HepG2 (cell line): ENCODE results near the gene SNAI3. TPM values are rescaled to one million over a fixed set of nuclear protein-coding genes. Genes with fewer than 3 reads are reported as not detected.

ENCODE experiments used
- EHMT2 ChIP-seq: fragments of 200-600 bp; sonication (generic); IDR thresholded peaks from 2 replicates; pipeline ENCODE4 v1.7.0; 2017; ENCODE audit warnings: antibody characterized with exemption, low read depth, low read length, borderline replicate concordance
- ETV6 ChIP-seq: sonication (generic); formaldehyde crosslinking; conservative IDR thresholded peaks from 2 replicates; pipeline ENCODE4 v1.4.0; 2020; ENCODE audit warnings: missing genetic modification reagents
- HNRNPL ChIP-seq: fragments of 200-400 bp; formaldehyde crosslinking; IDR thresholded peaks from 2 replicates; pipeline ENCODE4 v1.6.1; 2017; ENCODE audit warnings: mild to moderate bottlenecking, low read depth, low read length
- KMT2A ChIP-seq: sonication (generic); formaldehyde crosslinking; IDR thresholded peaks from 2 replicates; pipeline ENCODE4 v1.4.0; 2020; ENCODE audit warnings: missing genetic modification reagents
- MXD3 ChIP-seq: IDR thresholded peaks from 2 replicates; pipeline ENCODE4 v1.6.1; 2016; ENCODE audit warnings: mild to moderate bottlenecking, missing biosample characterization, missing genetic modification reagents
- MXI1 ChIP-seq: IDR thresholded peaks from 3 replicates; pipeline ENCODE4 v1.6.1; 2012; ENCODE audit warnings: low read depth, low read length, inconsistent platforms, borderline replicate concordance
- PRMT3 ChIP-seq: sonication (generic); formaldehyde crosslinking; IDR thresholded peaks from 2 replicates; pipeline ENCODE4 v1.8.1; 2022; ENCODE audit warnings: low read depth, mild to moderate bottlenecking, moderate library complexity, missing genetic modification reagents, borderline replicate concordance
- SALL2 ChIP-seq: sonication (generic); formaldehyde crosslinking; IDR thresholded peaks from 2 replicates; pipeline ENCODE4 v1.8.1; 2023; ENCODE audit warnings: mild to moderate bottlenecking, missing genetic modification reagents, inconsistent platforms
- SOX13 ChIP-seq, 3 experiments: fragments of 450-650 bp in 1 of 3; sonication (generic) in 1 of 3; formaldehyde crosslinking in 1 of 3; IDR thresholded peaks in 2 of 3; conservative IDR thresholded peaks in 1 of 3; 2 replicates each; pipeline versions ENCODE4 v1.5.0 to v1.6.1; 2016 to 2020; ENCODE audit warnings: antibody characterized with exemption in 1 of 3, mild to moderate bottlenecking in 1 of 3, missing compliant biosample characterization in 1 of 3, missing genetic modification reagents in 1 of 3, moderate library complexity in 1 of 3
- SP4 ChIP-seq: sonication (generic); formaldehyde crosslinking; IDR thresholded peaks from 2 replicates; pipeline ENCODE4 v1.8.1; 2023; ENCODE audit warnings: mild to moderate bottlenecking, missing genetic modification reagents
- SRSF4 ChIP-seq: fragments of 200-400 bp; formaldehyde crosslinking; IDR thresholded peaks from one replicate; pipeline ENCODE4 v1.6.1; 2018; ENCODE audit warnings: mild to moderate bottlenecking, low read depth, low read length, moderate library complexity; ENCODE audit not compliant: poor library complexity, severe bottlenecking
- TFDP2 ChIP-seq: sonication (generic); formaldehyde crosslinking; IDR thresholded peaks from 2 replicates; pipeline ENCODE4 v1.4.0; 2020; ENCODE audit warnings: missing genetic modification reagents
- YEATS4 ChIP-seq: sonication (generic); formaldehyde crosslinking; IDR thresholded peaks from 2 replicates; pipeline ENCODE4 v1.4.0; 2020; ENCODE audit warnings: missing genetic modification reagents, borderline replicate concordance
- ZNF263 ChIP-seq: sonication (generic); formaldehyde crosslinking; IDR thresholded peaks from 2 replicates; pipeline ENCODE4 v1.4.0; 2020; ENCODE audit warnings: missing genetic modification reagents
- ZNF572 ChIP-seq: sonication (generic); formaldehyde crosslinking; IDR thresholded peaks from 2 replicates; pipeline ENCODE4 v1.5.1; 2020; ENCODE audit warnings: mild to moderate bottlenecking, missing genetic modification reagents
- ZNF761 ChIP-seq: sonication (generic); formaldehyde crosslinking; conservative IDR thresholded peaks from 2 replicates; pipeline ENCODE4 v1.4.0; 2020; ENCODE audit warnings: mild to moderate bottlenecking, missing genetic modification reagents
- ZNF777 ChIP-seq: sonication (generic); formaldehyde crosslinking; IDR thresholded peaks from 2 replicates; pipeline ENCODE4 v1.4.0; 2020; ENCODE audit warnings: missing genetic modification reagents
- ZNF883 ChIP-seq: sonication (generic); formaldehyde crosslinking; IDR thresholded peaks from 2 replicates; pipeline ENCODE4 v1.5.1; 2020; ENCODE audit warnings: mild to moderate bottlenecking, missing genetic modification reagents; ENCODE audit errors: not compliant biosample characterization
- ZXDC ChIP-seq: sonication (generic); formaldehyde crosslinking; IDR thresholded peaks from 2 replicates; pipeline ENCODE4 v1.5.0; 2020; ENCODE audit warnings: mild to moderate bottlenecking, missing genetic modification reagents
- polyA plus RNA-seq, 8 experiments: library from polyadenylated mRNA; depleted of rRNA in 3 of 8; stranded (reverse) in 7 of 8; unstranded in 1 of 8; fragments of >200 nt; fragmentation: Illumina TruSeq in 4 of 8; extraction: Trizol in 4 of 8; gene quantifications; 2 replicates each; pipeline versions ENCODE4 v1.2.1 to v1.2.3, GENCODE V29; 2011 to 2016; ENCODE audit warnings: low read depth in 4 of 8, missing spikeins in 1 of 8, mixed read lengths in 1 of 8; ENCODE audit not compliant: insufficient read depth in 1 of 8
- total RNA-seq, 5 experiments: library from RNA; depleted of rRNA; stranded (reverse); fragments of >200 nt; fragmentation: Illumina TruSeq; extraction: Trizol; gene quantifications; 2 replicates each; pipeline ENCODE4 v1.2.3, GENCODE V29; 2016; ENCODE audit warnings: low read depth in 1 of 5
- TF ChIP-seq, protein P1 (sequence below): sonication (generic); formaldehyde crosslinking; IDR thresholded peaks from 2 replicates; pipeline ENCODE4 v1.5.0; 2020; ENCODE audit warnings: mild to moderate bottlenecking, missing genetic modification reagents, borderline replicate concordance
- TF ChIP-seq, protein P2 (sequence below): IDR thresholded peaks from 2 replicates; pipeline ENCODE4 v1.6.1; 2018; ENCODE audit warnings: missing genetic modification reagents, mild to moderate bottlenecking, missing compliant biosample characterization

Gene SNAI3
- total and polyA plus RNA-seq, 2 of the 13 experiments (the other 11 are each of a cell fraction or from before 2014, with no cell fraction given), result 0.09 to 0.18 TPM

- TF ChIP-seq ETV6 (CRISPR knock-in tag) (no peak), ZXDC (CRISPR knock-in tag) (0 out of 2 replicates have a peak, but pooled peaks have one; percentile 7), ZNF777 (CRISPR knock-in tag) (no peak), SALL2 (CRISPR knock-in tag) (0 out of 2 replicates have a peak, but pooled peaks have one; percentile 26), PRMT3 (CRISPR knock-in tag) (peak; percentile 5; the same call in 1 of the 2 replicates), TFDP2 (peak; percentile 32; the same call in 1 of the 2 replicates), SOX13 (IDR thresholded peaks at IDR 0.05) (no peak), SOX13 (CRISPR knock-in tag; conservative IDR thresholded peaks at IDR 0.05 in 1 of 2, IDR thresholded peaks at IDR 0.05 in 1 of 2) (peak in 1 of 2 experiments; percentile 5; a peak in 1 of 4 replicates), KMT2A (CRISPR knock-in tag) (0 out of 2 replicates have a peak, but pooled peaks have one; percentile 50), ZNF883 (CRISPR knock-in tag) (peak; percentile 49), YEATS4 (CRISPR knock-in tag) (peak; percentile 26; the same call in 1 of the 2 replicates), ZNF263 (0 out of 2 replicates have a peak, but pooled peaks have one; percentile 29), MXI1 (0 out of 3 replicates have a peak, but pooled peaks have one; percentile 15), HNRNPL (peak; percentile 78), EHMT2 (no peak), SRSF4 (no peak), MXD3 (peak; percentile 52; the same call in 1 of the 2 replicates), ZNF572 (CRISPR knock-in tag) (0 out of 2 replicates have a peak, but pooled peaks have one; percentile 78), SP4 (CRISPR knock-in tag) (peak; percentile 43; the same call in 1 of the 2 replicates), ZNF761 (CRISPR knock-in tag) (no peak)
- TF ChIP-seq, protein P1, sequence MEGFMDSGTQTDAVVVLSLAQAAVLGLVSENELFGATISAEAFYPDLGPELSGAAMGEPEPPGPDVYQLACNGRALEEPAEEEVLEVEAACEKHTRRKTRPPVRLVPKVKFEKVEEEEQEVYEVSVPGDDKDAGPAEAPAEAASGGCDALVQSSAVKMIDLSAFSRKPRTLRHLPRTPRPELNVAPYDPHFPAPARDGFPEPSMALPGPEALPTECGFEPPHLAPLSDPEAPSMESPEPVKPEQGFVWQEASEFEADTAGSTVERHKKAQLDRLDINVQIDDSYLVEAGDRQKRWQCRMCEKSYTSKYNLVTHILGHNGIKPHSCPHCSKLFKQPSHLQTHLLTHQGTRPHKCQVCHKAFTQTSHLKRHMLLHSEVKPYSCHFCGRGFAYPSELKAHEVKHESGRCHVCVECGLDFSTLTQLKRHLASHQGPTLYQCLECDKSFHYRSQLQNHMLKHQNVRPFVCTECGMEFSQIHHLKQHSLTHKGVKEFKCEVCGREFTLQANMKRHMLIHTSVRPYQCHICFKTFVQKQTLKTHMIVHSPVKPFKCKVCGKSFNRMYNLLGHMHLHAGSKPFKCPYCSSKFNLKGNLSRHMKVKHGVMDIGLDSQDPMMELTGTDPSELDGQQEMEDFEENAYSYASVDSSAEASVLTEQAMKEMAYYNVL (CRISPR knock-in tag), result 0 out of 2 replicates have a peak, but pooled peaks have one; percentile 21
- TF ChIP-seq, protein P2, sequence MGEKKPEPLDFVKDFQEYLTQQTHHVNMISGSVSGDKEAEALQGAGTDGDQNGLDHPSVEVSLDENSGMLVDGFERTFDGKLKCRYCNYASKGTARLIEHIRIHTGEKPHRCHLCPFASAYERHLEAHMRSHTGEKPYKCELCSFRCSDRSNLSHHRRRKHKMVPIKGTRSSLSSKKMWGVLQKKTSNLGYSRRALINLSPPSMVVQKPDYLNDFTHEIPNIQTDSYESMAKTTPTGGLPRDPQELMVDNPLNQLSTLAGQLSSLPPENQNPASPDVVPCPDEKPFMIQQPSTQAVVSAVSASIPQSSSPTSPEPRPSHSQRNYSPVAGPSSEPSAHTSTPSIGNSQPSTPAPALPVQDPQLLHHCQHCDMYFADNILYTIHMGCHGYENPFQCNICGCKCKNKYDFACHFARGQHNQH (CRISPR knock-in tag), result peak; percentile 51; the same call in 1 of the 2 replicates
Measured at GRCh38 chr16:88681084-88681680, 5.1 kb downstream of the SNAI3 start (continued).
